DOHH2 (cell line): Measurements from ENCODE around the gene SLC39A11.

Experiments
- CTCF ChIP-seq: fragments of 200-600 bp; sonication (generic); IDR thresholded peaks from one replicate; pipeline ENCODE4 v1.5.1; 2014; ENCODE audit warnings: antibody characterized with exemption, mild to moderate bottlenecking, low read depth, low read length; ENCODE audit not compliant: poor library complexity, severe bottlenecking
- EZH2phosphoT487 ChIP-seq: fragments of 200-600 bp; sonication (generic); IDR thresholded peaks from 2 replicates; pipeline ENCODE4 v1.6.1; 2017; ENCODE audit warnings: borderline replicate concordance, mild to moderate bottlenecking, antibody characterized with exemption, low read length, moderate library complexity, mixed read lengths

- TF ChIP-seq CTCF: no peak
- TF ChIP-seq EZH2phosphoT487: no peak
These were observed 165.3 kb downstream of the SLC39A11 start for GRCh38 chr17:72927146-72927545.
